IMR-90 (cell line): Measurements from ENCODE around the gene SLAMF7. TPM values are rescaled to one million over a fixed set of nuclear protein-coding genes. Genes with fewer than 3 reads are reported as not detected.

Experiments
- ATAC-seq: fragments of 200-7000 bp; cut with Tn5 transposase; 2 replicates; pipeline ENCODE4 v1.9.1; 2020; ENCODE audit warnings: low read depth, mild to moderate bottlenecking, moderate library complexity
- BruUV-seq: library from RNA; stranded (reverse); fragments of 400-500 nt; replicated peaks from 2 replicates; lab custom pipeline; 2021; lab: Mats Ljungman, UMichigan
- CTCF ChIA-PET: fragments of 300-600 bp; formaldehyde crosslinking; extraction: SDS; loops from one replicate; lab custom pipeline; 2021; ENCODE audit warnings: antibody characterized with exemption; lab: Yijun Ruan, JAX
- POLR2A ChIA-PET: fragments of 300-600 bp; sonication (Branson Sonifier 250); formaldehyde crosslinking; loops from one replicate; lab custom pipeline; 2022; ENCODE audit warnings: antibody characterized with exemption; ENCODE audit not compliant: unreplicated experiment; lab: Charles Lee
- DNase-seq: peaks from one replicate; pipeline ENCODE4 v3.0.0; 2013
- H2AFZ ChIP-seq: replicated peaks from 2 replicates; pipeline ENCODE3; 2013; ENCODE audit warnings: low read length, mild to moderate bottlenecking; ENCODE audit not compliant: poor library complexity
- H2AK5ac ChIP-seq: 2 replicates; pipeline ENCODE4 v1.6.1; 2013; ENCODE audit warnings: low read depth, low read length, inconsistent platforms
- H2AK9ac ChIP-seq: replicated peaks from 2 replicates; pipeline ENCODE3; 2013; ENCODE audit warnings: mild to moderate bottlenecking, low read depth, low read length, moderate library complexity; ENCODE audit not compliant: poor library complexity
- H2BK120ac ChIP-seq: 2 replicates; pipeline ENCODE4 v1.6.1; 2013; ENCODE audit warnings: low read depth, low read length, inconsistent platforms
- H2BK15ac ChIP-seq: 3 replicates; pipeline ENCODE4 v1.6.1; 2013; ENCODE audit warnings: low read depth, low read length, inconsistent platforms
- H2BK20ac ChIP-seq: 2 replicates; pipeline ENCODE4 v1.6.1; 2013; ENCODE audit warnings: low read depth, mild to moderate bottlenecking, inconsistent platforms, low read length, moderate library complexity
- H2BK5ac ChIP-seq: 2 replicates; pipeline ENCODE4 v1.6.1; 2013; ENCODE audit warnings: mild to moderate bottlenecking, low read depth, low read length, inconsistent platforms; ENCODE audit not compliant: poor library complexity, severe bottlenecking
- H3K14ac ChIP-seq: replicated peaks from 2 replicates; pipeline ENCODE4 v1.6.1; 2013; ENCODE audit warnings: low read depth, low read length, inconsistent platforms
- H3K18ac ChIP-seq: 2 replicates; pipeline ENCODE4 v1.6.1; 2013; ENCODE audit warnings: low read depth, low read length, control low read depth
- H3K23ac ChIP-seq: 2 replicates; pipeline ENCODE4 v1.6.1; 2013; ENCODE audit warnings: low read depth, low read length, inconsistent platforms
- H3K27ac ChIP-seq: 2 replicates; pipeline ENCODE4 v1.5.1; 2013; ENCODE audit warnings: mild to moderate bottlenecking, control low read depth, low read length; ENCODE audit not compliant: insufficient read depth
- H3K27me3 ChIP-seq: 2 replicates; pipeline ENCODE4 v1.6.1; 2013; ENCODE audit warnings: low read length; ENCODE audit not compliant: control insufficient read depth, insufficient read depth
- H3K36me3 ChIP-seq: 2 replicates; pipeline ENCODE4 v1.6.1; 2013; ENCODE audit warnings: low read length, mixed read lengths; ENCODE audit not compliant: control insufficient read depth, insufficient read depth
- H3K4ac ChIP-seq: 2 replicates; pipeline ENCODE4 v1.6.1; 2013; ENCODE audit warnings: low read depth, low read length, inconsistent platforms
- H3K4me1 ChIP-seq: 2 replicates; pipeline ENCODE4 v1.6.1; 2013; ENCODE audit warnings: low read length, mixed read lengths; ENCODE audit not compliant: control insufficient read depth, insufficient read depth
- H3K4me2 ChIP-seq: 2 replicates; pipeline ENCODE4 v1.6.1; 2013; ENCODE audit warnings: low read depth, mild to moderate bottlenecking, control low read depth, low read length, moderate library complexity
- H3K4me3 ChIP-seq: 2 replicates; pipeline ENCODE4 v1.5.1; 2013; ENCODE audit warnings: low read depth, mild to moderate bottlenecking, control low read depth, low read length, moderate library complexity; ENCODE audit not compliant: insufficient read depth
- H3K56ac ChIP-seq: 2 replicates; pipeline ENCODE4 v1.6.1; 2013; ENCODE audit warnings: low read length, inconsistent platforms; ENCODE audit not compliant: insufficient read depth; ENCODE audit errors: extremely low read depth
- H3K79me1 ChIP-seq, 2 experiments: 2 replicates each; pipeline ENCODE4 v1.6.1; 2013; ENCODE audit warnings: low read length in 2 of 2, inconsistent platforms in 1 of 2, low read depth in 1 of 2
- H3K9ac ChIP-seq: 2 replicates; pipeline ENCODE4 v1.6.1; 2013; ENCODE audit warnings: low read depth, low read length, control low read depth
- H3K9me1 ChIP-seq: 2 replicates; pipeline ENCODE4 v1.6.1; 2013; ENCODE audit warnings: low read length, inconsistent platforms; ENCODE audit not compliant: insufficient read depth
- H3K9me3 ChIP-seq: 2 replicates; pipeline ENCODE4 v1.6.1; 2013; ENCODE audit warnings: low read length; ENCODE audit not compliant: control insufficient read depth, insufficient read depth
- H4K20me1 ChIP-seq: 2 replicates; pipeline ENCODE4 v1.6.1; 2013; ENCODE audit warnings: low read length, inconsistent platforms; ENCODE audit not compliant: insufficient read depth
- H4K5ac ChIP-seq: 2 replicates; pipeline ENCODE4 v1.6.1; 2013; ENCODE audit warnings: mild to moderate bottlenecking, low read depth, low read length, control low read depth
- H4K8ac ChIP-seq, 2 experiments: 2 replicates each; pipeline ENCODE4 v1.6.1; 2013; ENCODE audit warnings: low read depth in 2 of 2, low read length in 2 of 2, control low read depth in 1 of 2, inconsistent platforms in 1 of 2
- H4K91ac ChIP-seq: 2 replicates; pipeline ENCODE4 v1.6.1; 2013; ENCODE audit warnings: low read depth, low read length, inconsistent platforms; ENCODE audit not compliant: insufficient read depth
- CEBPB ChIP-seq: IDR thresholded peaks from 2 replicates; pipeline ENCODE4 v1.6.1; 2012; ENCODE audit warnings: low read depth, low read length, improper control_type of control experiment
- MAFK ChIP-seq: IDR thresholded peaks from 2 replicates; pipeline ENCODE4 v1.6.1; 2012; ENCODE audit warnings: low read depth, low read length, improper control_type of control experiment
- MAZ ChIP-seq: IDR thresholded peaks from 2 replicates; pipeline ENCODE4 v1.6.1; 2012; ENCODE audit warnings: low read depth, mild to moderate bottlenecking, low read length, improper control_type of control experiment, moderate library complexity, borderline replicate concordance
- MXI1 ChIP-seq: IDR thresholded peaks from 2 replicates; pipeline ENCODE4 v1.6.1; 2012; ENCODE audit warnings: low read depth, mild to moderate bottlenecking, low read length, moderate library complexity, borderline replicate concordance
- NFE2L2 ChIP-seq: fragments of 150-350 bp; IDR thresholded peaks from 2 replicates; pipeline ENCODE4 v1.6.1; 2016; ENCODE audit warnings: low read depth, mild to moderate bottlenecking, low read length
- RCOR1 ChIP-seq: IDR thresholded peaks from 2 replicates; pipeline ENCODE4 v1.6.1; 2012; ENCODE audit warnings: mild to moderate bottlenecking, low read length, improper control_type of control experiment; ENCODE audit not compliant: insufficient replicate concordance
- SMC3 ChIP-seq: fragments of 150-350 bp; IDR thresholded peaks from 2 replicates; pipeline ENCODE4 v1.6.1; 2016; ENCODE audit warnings: low read depth, mild to moderate bottlenecking, antibody characterized with exemption, low read length, moderate library complexity
- WGBS, 2 experiments: methylation state at CpG; one replicate each; pipeline versions ENCODE4 v1.1.5 to v1.1.7; 2013; ENCODE audit warnings: missing lambda C conversion rate in 2 of 2; ENCODE audit not compliant: insufficient read length in 1 of 2; ENCODE audit errors: extremely low coverage in 2 of 2; 5-methylcytosine and 5-hydroxymethylcytosine counted together
- dilution Hi-C: fragments of 300-500 bp; cut with HindIII; formaldehyde crosslinking; loops from one replicate; pipeline ENCODE4 v1.14.3; 2018; ENCODE audit warnings: low sequenced_read_pairs; ENCODE audit not compliant: unreplicated experiment
- in situ Hi-C: fragments of 300-500 bp; cut with MboI; formaldehyde crosslinking; loops from 3 replicates; pipeline ENCODE4 v1.14.3; 2019; ENCODE audit warnings: low sequenced_read_pairs, inconsistent platforms, mixed read lengths
- intact Hi-C: fragments of 100-400 bp; cut with micrococcal nuclease; formaldehyde crosslinking; loops from 2 replicates; pipeline ENCODE4 v1.10.0; 2022
- polyA plus RNA-seq, 3 experiments: library from polyadenylated mRNA; depleted of rRNA; stranded (reverse); fragments of >200 nt; gene quantifications; 2 replicates each; pipeline ENCODE4 v1.2.3, GENCODE V29; 2012; ENCODE audit warnings: low replicate concordance in 1 of 3
- total RNA-seq: library from RNA; depleted of rRNA; stranded (reverse); fragments of >200 nt; gene quantifications from 2 replicates; pipeline ENCODE4 v1.2.3, GENCODE V29; 2012

Gene SLAMF7
- total and polyA plus RNA-seq, 2 of the 4 experiments (the other 2 are of a cell fraction): not detected

DNA sequence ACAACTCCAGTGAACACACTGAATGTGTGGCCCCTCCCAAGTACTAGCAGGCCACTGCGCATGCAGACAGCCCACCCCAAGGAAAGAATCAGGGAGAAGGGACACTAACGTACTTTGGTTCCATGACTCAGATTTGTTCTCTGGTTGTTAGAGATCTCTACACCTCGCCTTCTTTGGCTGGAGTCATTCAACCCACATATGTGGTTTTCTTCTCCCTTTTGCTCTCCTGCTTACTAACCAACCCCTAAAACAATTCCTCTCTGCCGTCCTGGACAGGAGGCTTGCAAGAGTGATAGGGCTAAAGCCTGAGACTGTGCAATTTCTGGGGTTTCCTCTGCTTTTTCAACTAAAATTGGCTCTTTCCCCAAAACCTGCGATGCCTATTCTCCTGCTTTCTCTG, 21.7 kb upstream of the SLAMF7 start:
- Histone ChIP-seq H4K8ac (no peak overlapping the region), H3K9ac (no peak overlapping the region), H3K4me2 (no peak overlapping the region), H3K14ac (no peak overlapping the region), H3K79me1 (no peaks in the 10 kb centered on the region), H2AK5ac (no peak overlapping the region), H3K27me3 (no peaks in the 10 kb centered on the region), H2AK9ac (no peak overlapping the region), H3K27ac (no peak overlapping the region), H2BK120ac (no peak overlapping the region), H3K9me3 (no peaks in the 10 kb centered on the region), H3K4me3 (no peak overlapping the region), H2AFZ (no peak overlapping the region), H3K4me1 (no peaks in the 10 kb centered on the region), H2BK15ac (no peak overlapping the region), H3K4ac (no peak overlapping the region), H2BK20ac (no peak overlapping the region), H4K20me1 (no peaks in the 10 kb centered on the region), H3K18ac (no peak overlapping the region), H3K9me1 (no peaks in the 10 kb centered on the region), H2BK5ac (no peak overlapping the region), H4K91ac (no peak overlapping the region), H4K5ac (no peak overlapping the region), H3K36me3 (no peaks in the 10 kb centered on the region), H3K23ac (no peak overlapping the region), H3K56ac (no peak overlapping the region)
- intact Hi-C loops (no loop called here), in situ Hi-C loops (no loop called here), dilution Hi-C loops (no loop called here)
- POLR2A ChIA-PET: no interaction called here
- no peak for DNase-seq
- BruUV-seq: no TSS peak
- ATAC-seq: no peak
- CTCF ChIA-PET: no interaction called here
- WGBS, 2 experiments: no CpG with 5 or more reads among the region's 5 CpGs
- TF ChIP-seq MAFK (no peak), CEBPB (no peak), SMC3 (no peak), MXI1 (no peak), RCOR1 (no peak), NFE2L2 (no peak), MAZ (no peak)
